ENCODE results near the gene BLTP3B.
A peak's percentile ranks its signal among the peaks of the same experiment; 100 is the strongest.
"Not testable (repeated sequence)": the region's sequence is repeated elsewhere in the genome, so short reads cannot be mapped to it uniquely, and the experiment has no call there.

Gene BLTP3B

GRCh38 chr12:100142851-100143559 lies at the start of gene BLTP3B:
BLTP3B (minus strand) TSS chr12:100142874; CDS start chr12:100142635, 239 bp downstream.
- peak; percentile 67 for DNase-seq

GRCh38 chr12:100189636-100190394 lies 47.1 kb upstream of the BLTP3B start:
- DNase-seq = no peak

- DNase-seq = not testable (repeated sequence)
Observed at GRCh38 chr12:100188888-100189635, 46.4 kb upstream of the BLTP3B start.

- DNase-seq = no peak
Observed at GRCh38 chr12:100187857-100188519, 45.3 kb upstream of the BLTP3B start.

- no peak for DNase-seq
Observed at GRCh38 chr12:100187068-100187467, 44.4 kb upstream of the BLTP3B start.

- no peak for DNase-seq
Observed at GRCh38 chr12:100186071-100186470, 43.4 kb upstream of the BLTP3B start.

GRCh38 chr12:100185361-100185894 lies 42.8 kb upstream of the BLTP3B start:
- no peak for DNase-seq

GRCh38 chr12:100184549-100185145 lies 42.0 kb upstream of the BLTP3B start:
- DNase-seq = no peak

- DNase-seq = no peak
Observed at GRCh38 chr12:100179252-100179651, 36.6 kb upstream of the BLTP3B start.

- not testable (repeated sequence) for DNase-seq
Observed at GRCh38 chr12:100176493-100176892, 33.8 kb upstream of the BLTP3B start.

- DNase-seq = no peak
Observed at GRCh38 chr12:100174495-100174894, 31.8 kb upstream of the BLTP3B start.

- DNase-seq = no peak
Observed at GRCh38 chr12:100173111-100173510, 30.4 kb upstream of the BLTP3B start.

- DNase-seq = no peak
Observed at GRCh38 chr12:100171248-100171647, 28.6 kb upstream of the BLTP3B start.

GRCh38 chr12:100170313-100170858 lies 27.7 kb upstream of the BLTP3B start:
- no peak for DNase-seq

GRCh38 chr12:100169345-100169744 lies 26.7 kb upstream of the BLTP3B start:
- no peak for DNase-seq

- no peak for DNase-seq
Observed at GRCh38 chr12:100168562-100168961, 25.9 kb upstream of the BLTP3B start.

- DNase-seq = no peak
Observed at GRCh38 chr12:100166232-100166631, 23.6 kb upstream of the BLTP3B start.

GRCh38 chr12:100165356-100165755 lies 22.7 kb upstream of the BLTP3B start:
- no peak for DNase-seq

- DNase-seq = no peak
Observed at GRCh38 chr12:100164153-100164704, 21.6 kb upstream of the BLTP3B start.

- peak; percentile 63 for DNase-seq
Observed at GRCh38 chr12:100163416-100164152, 20.9 kb upstream of the BLTP3B start.
